ENCODE results near the gene HSDL2.
"Not testable (repeated sequence)": the region's sequence is repeated elsewhere in the genome, so short reads cannot be mapped to it uniquely, and the experiment has no call there.

The HSDL2 gene

DNA sequence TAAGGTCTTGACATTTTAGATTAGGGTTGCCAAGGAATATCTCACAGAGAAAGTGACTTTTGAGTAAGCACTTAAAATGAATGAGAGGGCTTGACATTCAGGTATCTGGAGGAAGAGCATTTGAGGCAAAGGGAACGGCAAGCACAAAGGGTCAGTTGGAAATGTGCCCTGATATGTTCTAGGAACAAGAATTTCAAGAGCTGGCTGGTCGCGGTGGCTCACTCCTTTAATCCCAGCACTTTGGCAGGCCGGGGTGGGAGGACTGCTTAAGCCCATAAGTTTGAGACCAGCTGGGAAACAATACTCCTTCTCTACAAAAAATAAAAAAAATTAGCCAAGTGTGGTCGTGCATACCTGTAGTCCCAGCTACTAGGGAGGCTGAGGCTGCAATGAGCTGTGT is 123.3 kb downstream of the HSDL2 start:
- no peak for DNase-seq

DNA sequence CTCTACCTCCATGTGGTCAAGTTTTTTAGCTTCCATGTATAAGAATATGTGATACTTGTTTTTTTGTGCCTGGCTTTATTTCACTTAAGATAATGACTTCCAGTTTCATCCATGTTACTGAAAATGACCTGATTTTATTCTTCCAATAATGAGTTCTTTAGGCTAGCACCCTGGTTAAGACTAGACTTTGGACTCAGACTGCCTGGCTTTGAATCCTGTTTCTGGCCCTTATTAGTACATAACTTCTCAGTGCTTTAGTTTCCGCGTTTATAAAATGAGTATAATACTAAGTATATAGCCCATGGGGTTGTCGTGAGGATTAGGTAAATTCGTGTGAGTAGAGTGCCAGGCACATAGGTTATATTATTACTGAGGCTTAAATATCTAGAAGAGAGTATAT is 125.2 kb downstream of the HSDL2 start:
- DNase-seq = no peak

DNA sequence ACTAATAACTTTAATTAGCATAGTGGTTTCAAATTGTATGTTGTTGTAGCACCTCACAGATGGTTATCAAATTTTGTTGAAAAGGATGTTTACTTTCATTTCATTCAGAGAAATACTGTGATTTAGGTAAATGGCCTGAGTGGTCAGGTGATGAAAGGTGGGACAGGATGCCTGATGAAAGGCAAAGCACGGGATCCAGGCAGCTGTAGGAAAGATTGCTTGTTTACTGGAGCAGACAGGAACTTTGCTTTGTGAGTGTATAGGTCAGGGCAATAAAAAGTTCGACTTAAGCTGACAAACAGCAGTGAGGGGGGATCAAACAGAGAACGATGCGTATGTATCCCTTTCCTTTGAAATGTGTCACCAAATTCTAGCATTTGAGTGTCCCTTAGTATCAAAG is 125.7 kb downstream of the HSDL2 start:
- DNase-seq = no peak

DNA sequence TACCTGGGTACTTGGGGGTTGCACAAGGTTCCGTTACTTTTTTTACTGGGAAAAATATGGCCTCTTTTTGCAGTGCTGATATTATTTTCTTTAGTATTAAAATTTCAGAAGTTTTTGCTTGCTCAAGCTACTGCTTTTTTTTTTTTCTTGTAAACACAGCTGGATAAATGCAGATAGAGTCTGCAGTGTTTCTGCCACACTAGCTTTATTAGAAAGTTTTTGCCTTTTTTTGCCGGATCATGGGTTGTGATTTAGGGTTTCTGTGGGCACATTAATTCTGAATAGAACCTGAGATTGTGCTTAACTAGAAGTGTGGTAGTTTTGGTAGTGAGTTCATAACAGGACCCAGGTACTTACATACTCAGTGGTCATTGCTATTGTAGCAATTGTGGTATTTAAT is 126.7 kb downstream of the HSDL2 start:
- no peak for DNase-seq

DNA sequence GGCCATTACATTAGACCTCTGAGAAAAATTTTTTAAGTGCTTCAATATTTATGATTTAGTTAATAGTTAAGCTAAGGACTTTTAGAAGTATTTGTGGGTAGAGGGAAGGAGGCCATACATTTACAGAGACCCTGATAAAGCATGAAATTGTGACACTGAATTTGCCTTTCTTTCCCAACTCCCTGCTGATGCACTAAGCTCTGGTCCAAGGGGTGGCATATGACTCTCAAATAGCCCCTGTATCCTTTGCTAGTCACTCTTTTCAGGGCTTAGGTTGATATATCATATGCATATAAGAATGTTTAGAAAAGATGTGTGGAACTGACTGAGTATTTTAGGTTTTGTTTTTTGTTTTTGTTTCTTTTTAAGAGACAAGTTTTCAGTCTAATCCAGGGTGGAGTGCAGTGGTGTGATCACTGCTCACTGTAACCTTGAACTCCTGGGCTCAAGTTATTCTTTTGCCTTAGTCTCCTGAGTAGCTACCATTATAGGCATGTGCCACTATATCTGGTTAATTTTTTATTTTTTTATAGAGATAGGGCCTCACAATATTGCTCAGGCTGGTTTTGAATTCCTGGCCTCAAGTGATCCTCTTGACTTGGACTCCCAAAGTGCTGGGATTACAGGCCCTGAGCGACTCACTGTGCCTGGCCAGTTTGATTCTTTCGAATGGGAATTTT is 127.2 kb downstream of the HSDL2 start:
- no peak for DNase-seq

DNA sequence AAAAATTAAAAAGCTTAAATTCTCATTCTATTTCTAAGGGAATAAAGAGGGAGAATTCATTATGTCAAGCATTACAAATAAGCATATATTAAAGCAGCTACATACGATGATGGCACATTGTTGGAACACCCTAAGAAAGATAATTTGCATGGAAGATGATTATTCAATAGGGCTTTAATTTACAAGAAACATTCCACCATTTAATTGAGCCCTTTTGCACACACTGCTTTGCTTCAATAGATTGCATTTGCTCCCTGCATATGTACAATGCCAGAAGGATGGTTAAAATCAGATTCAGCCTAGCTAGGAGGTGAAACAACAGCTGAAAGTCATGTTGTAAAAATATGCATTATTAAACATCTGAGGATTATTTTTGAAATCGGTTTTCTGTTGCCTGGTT is 128.5 kb downstream of the HSDL2 start:
- no peak for DNase-seq

DNA sequence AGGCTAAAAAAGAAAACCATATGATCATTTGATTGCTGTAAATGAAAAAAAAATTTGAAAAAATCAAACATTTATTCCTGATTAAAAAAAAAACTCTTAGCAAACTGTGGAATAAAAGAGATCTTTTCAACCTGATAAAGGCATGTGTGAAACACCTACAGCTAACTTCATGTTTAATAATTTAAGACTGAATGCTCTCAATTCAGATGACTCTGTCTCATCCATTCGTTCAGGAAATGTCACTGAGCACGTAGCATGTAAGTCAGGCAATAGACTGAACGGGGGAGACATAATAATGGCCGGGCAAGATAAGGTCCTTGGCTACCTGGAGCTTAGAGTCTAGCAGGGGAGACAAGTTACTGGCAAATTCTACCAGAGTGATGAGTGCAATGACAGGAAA is 132.5 kb downstream of the HSDL2 start:
- DNase-seq = not testable (repeated sequence)

DNA sequence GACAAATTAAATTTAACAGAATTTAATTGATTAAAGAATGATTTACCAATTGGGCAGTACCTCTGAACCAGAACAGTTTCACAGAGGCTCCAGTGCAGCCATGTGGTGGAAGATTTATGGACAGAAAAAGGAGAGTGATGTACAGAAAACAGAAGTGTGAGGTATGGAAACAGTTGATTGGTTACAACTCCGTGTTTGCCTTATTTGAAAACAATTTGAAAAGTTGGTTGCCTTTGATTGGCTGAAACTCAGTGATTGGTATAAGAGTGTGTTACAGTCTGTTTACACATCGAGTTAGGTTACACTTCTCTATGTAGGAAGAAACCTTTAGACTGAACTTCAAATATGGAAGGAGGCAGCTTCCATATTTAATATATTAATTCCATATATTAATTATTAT is 136.9 kb downstream of the HSDL2 start:
- no peak for DNase-seq

DNA sequence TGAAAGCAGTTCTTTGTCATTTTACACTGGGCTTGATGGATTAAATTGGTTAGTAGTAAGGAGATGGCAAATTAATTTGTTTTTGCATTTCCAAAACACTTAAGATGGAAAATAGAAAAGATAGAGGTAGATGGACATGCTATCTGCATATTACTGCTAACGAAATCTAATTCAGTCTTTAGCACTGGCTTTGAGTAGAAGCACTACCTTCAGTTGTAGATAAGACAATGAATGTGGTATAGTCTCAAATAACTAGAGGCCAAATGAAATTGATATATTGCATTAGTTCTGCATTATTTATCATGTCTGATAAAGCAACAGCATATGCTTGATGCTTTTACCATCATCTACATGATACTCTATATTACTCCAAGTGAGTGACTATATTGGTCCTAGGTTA is 140.2 kb downstream of the HSDL2 start:
- no peak for DNase-seq

DNA sequence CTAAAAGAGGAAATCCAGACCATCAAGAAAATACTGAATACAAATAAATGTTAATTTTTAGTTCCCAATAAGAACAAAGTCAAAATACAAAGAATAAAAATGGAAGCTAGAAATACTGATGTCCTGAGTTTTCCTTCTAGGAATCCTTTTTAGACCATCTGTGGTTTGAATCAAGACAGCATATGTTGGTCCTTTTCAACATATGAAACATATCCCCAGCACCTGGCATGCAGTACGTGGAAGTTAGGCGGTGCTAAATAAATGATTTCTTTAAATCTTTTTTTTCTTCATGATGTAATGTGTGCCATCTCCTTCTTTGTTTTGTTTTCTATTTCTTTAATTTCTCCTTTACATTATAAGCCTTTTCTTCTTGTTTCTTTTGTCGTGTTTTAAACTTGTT is 140.7 kb downstream of the HSDL2 start:
- DNase-seq = no peak
